Vagina (tissue), 2 donors: ENCODE results near the gene SLC6A8.

Experiments used
- POLR2A ChIP-seq, 2 donors: fragments of 450-650 bp; IDR thresholded peaks; one replicate each; pipeline ENCODE4 v1.6.1; 2017; ENCODE audit warnings: antibody characterized with exemption in 2 of 2, mild to moderate bottlenecking in 2 of 2, moderate library complexity in 2 of 2
- POLR2AphosphoS5 ChIP-seq, 2 donors: sonication (generic); formaldehyde crosslinking; IDR thresholded peaks; one replicate each; pipeline ENCODE4 v1.9.0; 2017; ENCODE audit warnings: antibody characterized with exemption in 2 of 2, mild to moderate bottlenecking in 2 of 2, low read depth in 1 of 2; ENCODE audit not compliant: insufficient read depth in 1 of 2
- TF ChIP-seq, protein P1 (sequence below), 3 experiments: fragments of 450-650 bp in 2 of 3; fragments of 200-600 bp in 1 of 3; sonication (generic) in 1 of 3; IDR thresholded peaks; one replicate each; pipeline ENCODE4 v1.5.1; 2017 to 2019; ENCODE audit warnings: antibody characterized with exemption in 3 of 3, mild to moderate bottlenecking in 2 of 3, moderate library complexity in 2 of 3

- TF ChIP-seq, protein P1, sequence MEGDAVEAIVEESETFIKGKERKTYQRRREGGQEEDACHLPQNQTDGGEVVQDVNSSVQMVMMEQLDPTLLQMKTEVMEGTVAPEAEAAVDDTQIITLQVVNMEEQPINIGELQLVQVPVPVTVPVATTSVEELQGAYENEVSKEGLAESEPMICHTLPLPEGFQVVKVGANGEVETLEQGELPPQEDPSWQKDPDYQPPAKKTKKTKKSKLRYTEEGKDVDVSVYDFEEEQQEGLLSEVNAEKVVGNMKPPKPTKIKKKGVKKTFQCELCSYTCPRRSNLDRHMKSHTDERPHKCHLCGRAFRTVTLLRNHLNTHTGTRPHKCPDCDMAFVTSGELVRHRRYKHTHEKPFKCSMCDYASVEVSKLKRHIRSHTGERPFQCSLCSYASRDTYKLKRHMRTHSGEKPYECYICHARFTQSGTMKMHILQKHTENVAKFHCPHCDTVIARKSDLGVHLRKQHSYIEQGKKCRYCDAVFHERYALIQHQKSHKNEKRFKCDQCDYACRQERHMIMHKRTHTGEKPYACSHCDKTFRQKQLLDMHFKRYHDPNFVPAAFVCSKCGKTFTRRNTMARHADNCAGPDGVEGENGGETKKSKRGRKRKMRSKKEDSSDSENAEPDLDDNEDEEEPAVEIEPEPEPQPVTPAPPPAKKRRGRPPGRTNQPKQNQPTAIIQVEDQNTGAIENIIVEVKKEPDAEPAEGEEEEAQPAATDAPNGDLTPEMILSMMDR (IDR thresholded peaks at IDR 0.05): no peak
- TF ChIP-seq POLR2AphosphoS5 (IDR thresholded peaks at IDR 0.05; ENCODE audit: insufficient read depth in 1 of 2, low read depth in 1 of 2) (no peak), POLR2A (IDR thresholded peaks at IDR 0.05) (no peak)
Observed at GRCh38 chrX:153649915-153650782, 37.6 kb upstream of the SLC6A8 start.
